SK-N-SH (cell line): ENCODE results near the gene TXNDC5. TPM values are rescaled to one million over a fixed set of nuclear protein-coding genes. Genes with fewer than 3 reads are reported as not detected.

Experiments used
- CTCF ChIA-PET: fragments of 300-600, 350-600 bp; formaldehyde crosslinking; extraction: SDS; loops from one replicate; lab custom pipeline; 2021; lab: Yijun Ruan, JAX
- POLR2A ChIA-PET: fragments of 350-600 bp; sonication (Branson Sonifier 250); formaldehyde crosslinking; extraction: SDS; loops from one replicate; lab custom pipeline; 2020; ENCODE audit warnings: antibody characterized with exemption, inconsistent platforms; lab: Yijun Ruan, JAX
- DNase-seq: peaks from one replicate; pipeline ENCODE4 v3.0.0; 2012
- H2AFZ ChIP-seq: fragments of 200-600 bp; sonication (generic); 2 replicates; pipeline ENCODE4 v1.8.1; 2016; ENCODE audit warnings: antibody characterized with exemption, mild to moderate bottlenecking, low read depth
- H3F3A ChIP-seq: fragments of 200-600 bp; sonication (generic); replicated peaks from 2 replicates; pipeline ENCODE3; 2016; ENCODE audit warnings: antibody characterized with exemption, mild to moderate bottlenecking; ENCODE audit not compliant: insufficient read depth
- H3K27ac ChIP-seq, 2 experiments: fragments of 200-500 bp in 1 of 2; fragments of 200-600 bp in 1 of 2; sonication (Bioruptor generic) in 1 of 2; sonication (generic), shearing (Covaris generic) in 1 of 2; 2 replicates each; pipeline versions ENCODE4 v1.5.1 to v1.6.1; 2014 to 2016; ENCODE audit warnings: low read depth in 2 of 2, inconsistent platforms in 1 of 2, low read length in 1 of 2, mild to moderate bottlenecking in 1 of 2, mixed read lengths in 1 of 2
- H3K27me3 ChIP-seq: fragments of 200-600 bp; sonication (generic), shearing (Covaris generic); 2 replicates; pipeline ENCODE4 v1.6.1; 2016; ENCODE audit warnings: mixed run types; ENCODE audit not compliant: insufficient read depth
- H3K36me3 ChIP-seq, 2 experiments: fragments of 200-500 bp in 1 of 2; fragments of 200-600 bp in 1 of 2; sonication (Bioruptor generic) in 1 of 2; sonication (generic) in 1 of 2; replicated peaks in 1 of 2; 2 replicates each; pipeline versions ENCODE3 to v1.5.1; 2014 to 2016; ENCODE audit warnings: low read length in 1 of 2, mild to moderate bottlenecking in 1 of 2; ENCODE audit not compliant: insufficient read depth in 2 of 2, control insufficient read depth in 1 of 2
- H3K4me1 ChIP-seq, 2 experiments: fragments of 200-500 bp in 1 of 2; fragments of 200-600 bp in 1 of 2; sonication (Bioruptor generic) in 1 of 2; sonication (generic), shearing (Covaris generic) in 1 of 2; 2 replicates each; pipeline versions ENCODE4 v1.5.1 to v1.6.1; 2014 to 2016; ENCODE audit warnings: low read depth in 1 of 2, low read length in 1 of 2, mixed run types in 1 of 2; ENCODE audit not compliant: insufficient read depth in 2 of 2, control insufficient read depth in 1 of 2
- H3K4me2 ChIP-seq: fragments of 200-600 bp; sonication (generic), shearing (Covaris generic); 2 replicates; pipeline ENCODE4 v1.6.1; 2017; ENCODE audit warnings: mixed run types
- H3K4me3 ChIP-seq, 2 experiments: fragments of 200-500 bp in 1 of 2; fragments of 200-600 bp in 1 of 2; sonication (Bioruptor generic) in 1 of 2; sonication (generic), shearing (Covaris generic) in 1 of 2; 2 replicates each; pipeline versions ENCODE4 v1.5.1 to v1.8.1; 2014 to 2016; ENCODE audit warnings: low read depth in 2 of 2, inconsistent platforms in 1 of 2, low read length in 1 of 2, mild to moderate bottlenecking in 1 of 2, mixed read lengths in 1 of 2, moderate library complexity in 1 of 2
- H3K79me2 ChIP-seq: fragments of 200-600 bp; sonication (generic); 2 replicates; pipeline ENCODE4 v1.8.1; 2017; ENCODE audit warnings: mild to moderate bottlenecking; ENCODE audit not compliant: insufficient read depth
- H3K9ac ChIP-seq: fragments of 200-600 bp; sonication (generic); 2 replicates; pipeline ENCODE4 v1.6.1; 2017; ENCODE audit warnings: mixed run types
- H3K9me2 ChIP-seq: fragments of 200-600 bp; sonication (generic); 2 replicates; pipeline ENCODE4 v1.6.1; 2017; ENCODE audit warnings: mixed run types
- H3K9me3 ChIP-seq: fragments of 200-600 bp; sonication (generic); 2 replicates; pipeline ENCODE4 v1.6.1; 2017; ENCODE audit warnings: mixed run types, mild to moderate bottlenecking, moderate library complexity
- H4K20me1 ChIP-seq: fragments of 200-600 bp; sonication (generic); 2 replicates; pipeline ENCODE4 v1.6.1; 2017; ENCODE audit warnings: mild to moderate bottlenecking, mixed run types; ENCODE audit not compliant: insufficient read depth
- CTCF ChIP-seq: fragments of 200-600 bp; sonication (generic); IDR thresholded peaks from 2 replicates; pipeline ENCODE4 v1.6.1; 2017; ENCODE audit warnings: antibody characterized with exemption, mild to moderate bottlenecking, moderate library complexity
- FOXJ3 ChIP-seq: sonication (generic); formaldehyde crosslinking; IDR thresholded peaks from 2 replicates; pipeline ENCODE4 v1.5.1; 2020; ENCODE audit warnings: mild to moderate bottlenecking, missing genetic modification reagents
- FOXM1 ChIP-seq: IDR thresholded peaks from 2 replicates; pipeline ENCODE4 v1.4.0; 2012; ENCODE audit warnings: low read depth, mild to moderate bottlenecking
- JUND ChIP-seq: IDR thresholded peaks from 2 replicates; pipeline ENCODE4 v1.4.0; 2012
- MEF2A ChIP-seq: IDR thresholded peaks from 2 replicates; pipeline ENCODE4 v1.4.0; 2012; ENCODE audit warnings: low read depth, borderline replicate concordance
- NRF1 ChIP-seq: IDR thresholded peaks from 2 replicates; pipeline ENCODE4 v1.6.1; 2012; ENCODE audit warnings: low read depth, mild to moderate bottlenecking, low read length
- REST ChIP-seq: IDR thresholded peaks from 2 replicates; pipeline ENCODE4 v1.6.1; 2012; ENCODE audit warnings: mild to moderate bottlenecking, low read depth, low read length, moderate library complexity
- SMC3 ChIP-seq: IDR thresholded peaks from 2 replicates; pipeline ENCODE4 v1.6.1; 2012; ENCODE audit warnings: low read depth, low read length, improper control_type of control experiment
- TCF12 ChIP-seq: IDR thresholded peaks from 2 replicates; pipeline ENCODE4 v1.4.0; 2012
- USF1 ChIP-seq: IDR thresholded peaks from 2 replicates; pipeline ENCODE4 v1.4.0; 2012; ENCODE audit warnings: low read depth, borderline replicate concordance
- WGBS: methylation state at CpG from one replicate; pipeline ENCODE4 v1.1.6; 2017; ENCODE audit warnings: low lambda C conversion rate; 5-methylcytosine and 5-hydroxymethylcytosine counted together
- polyA plus RNA-seq, 3 experiments: library from polyadenylated mRNA; depleted of rRNA; stranded (reverse); fragments of >200 nt; gene quantifications; 2 replicates each; pipeline ENCODE4 v1.2.3, GENCODE V29; 2012
- TF ChIP-seq, protein P1 (sequence below): IDR thresholded peaks from 2 replicates; pipeline ENCODE4 v1.4.0; 2012; ENCODE audit warnings: low read depth, borderline replicate concordance
- TF ChIP-seq, protein P2 (sequence below): fragments of 150-350 bp; IDR thresholded peaks from 2 replicates; pipeline ENCODE4 v1.6.1; 2016; ENCODE audit warnings: mild to moderate bottlenecking, low read depth, low read length

TXNDC5 gene
- polyA plus RNA-seq, 1 of the 3 experiments (the other 2 are of a cell fraction), result 187 TPM

DNA sequence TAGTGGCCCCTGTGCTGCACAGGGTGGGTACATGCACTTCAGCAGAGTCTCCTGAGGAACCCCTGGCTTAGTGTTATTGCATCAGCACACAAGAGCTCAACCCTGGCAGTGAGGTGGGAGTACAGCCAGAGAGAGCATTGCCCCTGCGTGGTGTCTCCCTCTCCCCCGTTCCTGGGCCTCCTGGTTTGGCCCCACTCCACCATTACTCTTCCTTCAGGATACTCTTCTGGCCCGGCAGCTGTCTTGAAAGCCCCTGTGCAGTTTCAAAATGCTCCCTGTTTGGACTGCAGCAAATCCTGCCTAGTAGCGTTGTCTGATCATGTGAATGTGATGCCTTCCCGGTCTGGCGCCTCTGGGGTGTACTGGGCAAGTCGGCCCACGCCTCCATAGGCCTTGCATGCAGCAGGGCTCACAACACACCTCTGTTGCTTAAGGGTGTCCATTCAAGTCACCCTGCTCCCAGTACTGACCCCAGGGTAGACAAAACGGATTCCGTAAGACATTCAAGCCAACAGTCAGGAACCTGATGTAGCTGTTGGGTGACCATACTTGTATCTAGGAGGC, 32.1 kb downstream of the TXNDC5 start:
- 100% methylated on average over 7 of the region's 10 CpGs for WGBS
- DNase-seq, result no peak
- no peaks in the 10 kb centered on the region for H3K9me3 ChIP-seq
- POLR2A ChIA-PET, result no interaction called here
- no peaks in the 10 kb centered on the region for H4K20me1 ChIP-seq
- TF ChIP-seq SMC3 (no peak), TCF12 (no peak), USF1 (no peak), JUND (no peak), FOXJ3 (CRISPR knock-in tag) (no peak), NRF1 (no peak), REST (no peak), MEF2A (no peak), FOXM1 (no peak), CTCF (no peak)
- TF ChIP-seq, protein P1, sequence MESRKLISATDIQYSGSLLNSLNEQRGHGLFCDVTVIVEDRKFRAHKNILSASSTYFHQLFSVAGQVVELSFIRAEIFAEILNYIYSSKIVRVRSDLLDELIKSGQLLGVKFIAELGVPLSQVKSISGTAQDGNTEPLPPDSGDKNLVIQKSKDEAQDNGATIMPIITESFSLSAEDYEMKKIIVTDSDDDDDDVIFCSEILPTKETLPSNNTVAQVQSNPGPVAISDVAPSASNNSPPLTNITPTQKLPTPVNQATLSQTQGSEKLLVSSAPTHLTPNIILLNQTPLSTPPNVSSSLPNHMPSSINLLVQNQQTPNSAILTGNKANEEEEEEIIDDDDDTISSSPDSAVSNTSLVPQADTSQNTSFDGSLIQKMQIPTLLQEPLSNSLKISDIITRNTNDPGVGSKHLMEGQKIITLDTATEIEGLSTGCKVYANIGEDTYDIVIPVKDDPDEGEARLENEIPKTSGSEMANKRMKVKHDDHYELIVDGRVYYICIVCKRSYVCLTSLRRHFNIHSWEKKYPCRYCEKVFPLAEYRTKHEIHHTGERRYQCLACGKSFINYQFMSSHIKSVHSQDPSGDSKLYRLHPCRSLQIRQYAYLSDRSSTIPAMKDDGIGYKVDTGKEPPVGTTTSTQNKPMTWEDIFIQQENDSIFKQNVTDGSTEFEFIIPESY, result no peak
- TF ChIP-seq, protein P2, sequence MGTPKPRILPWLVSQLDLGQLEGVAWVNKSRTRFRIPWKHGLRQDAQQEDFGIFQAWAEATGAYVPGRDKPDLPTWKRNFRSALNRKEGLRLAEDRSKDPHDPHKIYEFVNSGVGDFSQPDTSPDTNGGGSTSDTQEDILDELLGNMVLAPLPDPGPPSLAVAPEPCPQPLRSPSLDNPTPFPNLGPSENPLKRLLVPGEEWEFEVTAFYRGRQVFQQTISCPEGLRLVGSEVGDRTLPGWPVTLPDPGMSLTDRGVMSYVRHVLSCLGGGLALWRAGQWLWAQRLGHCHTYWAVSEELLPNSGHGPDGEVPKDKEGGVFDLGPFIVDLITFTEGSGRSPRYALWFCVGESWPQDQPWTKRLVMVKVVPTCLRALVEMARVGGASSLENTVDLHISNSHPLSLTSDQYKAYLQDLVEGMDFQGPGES, result no peak
- TF ChIP-seq, all 33 proteins: peak for 0
- no peaks in the 10 kb centered on the region for H3K27me3 ChIP-seq
- no peak overlapping the region for H3K4me3 ChIP-seq
- H3K4me2 ChIP-seq, result no peak overlapping the region
- no peak overlapping the region for H2AFZ ChIP-seq
- H3K36me3 ChIP-seq, result peaks cover 17 to 32% of the 10 kb centered on the region in 2 experiments
- no peaks in the 10 kb centered on the region for H3K4me1 ChIP-seq
- H3K9ac ChIP-seq, result no peak overlapping the region
- CTCF ChIA-PET, result no interaction called here
- no peaks in the 10 kb centered on the region for H3K9me2 ChIP-seq
- H3K79me2 ChIP-seq, result no peaks in the 10 kb centered on the region
- H3K27ac ChIP-seq, result no peak overlapping the region
- peaks cover 3% of the 10 kb centered on the region for H3F3A ChIP-seq
